NOMO-1 (cell line): ENCODE results near the gene SEC24B.
"Not testable (repeated sequence)": the region's sequence is repeated elsewhere in the genome, so short reads cannot be mapped to it uniquely, and the experiment has no call there.

Experiments
- DNase-seq, 2 experiments: peaks; one replicate each; lab custom pipeline; 2025; ENCODE audit not compliant: unreplicated experiment in 2 of 2; lab: John Stamatoyannopoulos, UW

SEC24B gene

GRCh38 chr4:109497511-109497910 is 63.9 kb downstream of the SEC24B start:
- DNase-seq = no peak

GRCh38 chr4:109499513-109499912 is 65.9 kb downstream of the SEC24B start:
- no peak for DNase-seq

- no peak for DNase-seq
These were observed 73.3 kb downstream of the SEC24B start for GRCh38 chr4:109506890-109507289.

- no peak for DNase-seq
These were observed 77.1 kb downstream of the SEC24B start for GRCh38 chr4:109510687-109511086.

GRCh38 chr4:109511414-109511813 is 77.8 kb downstream of the SEC24B start:
- no peak for DNase-seq

- DNase-seq = not testable (repeated sequence)
These were observed 79.8 kb downstream of the SEC24B start for GRCh38 chr4:109513368-109513767.

- DNase-seq = no peak
These were observed 98.6 kb downstream of the SEC24B start for GRCh38 chr4:109532182-109532581.

- no peak for DNase-seq
These were observed 111.8 kb downstream of the SEC24B start for GRCh38 chr4:109545401-109545800.

- no peak for DNase-seq
These were observed 113.8 kb downstream of the SEC24B start for GRCh38 chr4:109547394-109547793.

- peak; percentile 72 to 86 for DNase-seq
These were observed 115.0 kb downstream of the SEC24B start for GRCh38 chr4:109548655-109549054.

- DNase-seq = no peak
These were observed 118.6 kb downstream of the SEC24B start for GRCh38 chr4:109552237-109552636.

- DNase-seq = no peak
These were observed 119.5 kb downstream of the SEC24B start for GRCh38 chr4:109553130-109553529.

- DNase-seq = no peak
These were observed 121.4 kb downstream of the SEC24B start for GRCh38 chr4:109554971-109555370.

- no peak for DNase-seq
These were observed 123.8 kb downstream of the SEC24B start for GRCh38 chr4:109557433-109557832.

- not testable (repeated sequence) for DNase-seq
These were observed 124.5 kb downstream of the SEC24B start for GRCh38 chr4:109558095-109558494.

GRCh38 chr4:109559625-109559982 is 126.0 kb downstream of the SEC24B start:
- DNase-seq = no peak

GRCh38 chr4:109559983-109560686 is 126.5 kb downstream of the SEC24B start, which contains the start of gene MCUB:
MCUB (plus strand) TSS chr4:109560246; CDS start chr4:109560338, 92 bp downstream.
- peak; percentile 76 to 82 for DNase-seq

- DNase-seq = peak; percentile 83 to 85
These were observed 127.3 kb downstream of the SEC24B start for GRCh38 chr4:109560687-109561461.

GRCh38 chr4:109562457-109563239 is 129.0 kb downstream of the SEC24B start:
- no peak for DNase-seq

GRCh38 chr4:109571494-109571893 is 137.9 kb downstream of the SEC24B start:
- no peak for DNase-seq

- no peak for DNase-seq
These were observed 138.5 kb downstream of the SEC24B start for GRCh38 chr4:109572154-109572553.
